Endothelial cell of umbilical vein (primary cell): Measurements from ENCODE around the gene NEK6. TPM values are rescaled to one million over a fixed set of nuclear protein-coding genes. Genes with fewer than 3 reads are reported as not detected.
A peak's percentile ranks its signal among the peaks of the same experiment; 100 is the strongest.

ENCODE experiments used
- BruUV-seq: library from RNA; stranded (reverse); fragments of 400-500 nt; replicated peaks from 2 replicates; lab custom pipeline; 2021; lab: Mats Ljungman, UMichigan
- CTCF ChIA-PET: fragments of 300-600, 350-600 bp; sonication (Branson Sonifier 250); formaldehyde crosslinking; loops from one replicate; lab custom pipeline; 2021; ENCODE audit warnings: antibody characterized with exemption, inconsistent platforms; lab: Charles Lee
- POLR2A ChIA-PET: fragments of 300-600, 350-600 bp; sonication (Branson Sonifier 250); formaldehyde crosslinking; loops from one replicate; lab custom pipeline; 2021; ENCODE audit warnings: antibody characterized with exemption, inconsistent platforms; lab: Charles Lee
- DNase-seq: peaks from one replicate; pipeline ENCODE4 v3.0.0-alpha.2; 2011; ENCODE audit warnings: low read depth, low spot score
- FAIRE-seq: peaks from 2 replicates; lab custom pipeline; 2011; peaks lifted over from hg19 to GRCh38; lab: Jason Lieb, UNC
- H2AFZ ChIP-seq: 2 replicates; pipeline ENCODE4 v1.6.0; 2012; ENCODE audit warnings: low read depth, low read length, control low read depth, inconsistent platforms
- H3K27ac ChIP-seq: 2 replicates; pipeline ENCODE4 v1.5.1; 2011; ENCODE audit warnings: low read depth, mild to moderate bottlenecking, control low read depth, low read length, moderate library complexity; ENCODE audit not compliant: insufficient read depth
- H3K27me3 ChIP-seq, 2 experiments: 2 replicates each; pipeline versions ENCODE4 v1.6.0 to v1.6.1; 2011; ENCODE audit warnings: low read length in 2 of 2, mixed read lengths in 1 of 2; ENCODE audit not compliant: control insufficient read depth in 2 of 2, insufficient read depth in 2 of 2
- H3K36me3 ChIP-seq, 2 experiments: 2 replicates in 1 of 2; 3 replicates in 1 of 2; pipeline ENCODE4 v1.5.1; 2011; ENCODE audit warnings: low read length in 2 of 2, mild to moderate bottlenecking in 1 of 2, moderate library complexity in 1 of 2; ENCODE audit not compliant: control insufficient read depth in 2 of 2, insufficient read depth in 2 of 2; ENCODE audit errors: extremely low read depth in 1 of 2
- H3K4me1 ChIP-seq: 3 replicates; pipeline ENCODE4 v1.5.1; 2011; ENCODE audit warnings: mild to moderate bottlenecking, low read length; ENCODE audit not compliant: control insufficient read depth, insufficient read depth; ENCODE audit errors: extremely low read depth
- H3K4me2 ChIP-seq: 2 replicates; pipeline ENCODE4 v1.6.1; 2011; ENCODE audit warnings: low read length, control low read depth, mixed read lengths; ENCODE audit not compliant: insufficient read depth
- H3K4me3 ChIP-seq, 3 experiments: fragments of 200-600 bp in 1 of 3; sonication (generic), shearing (Covaris generic) in 1 of 3; replicated peaks in 1 of 3; 2 replicates each; pipeline ENCODE4 v1.5.1; 2011 to 2016; ENCODE audit warnings: control low read depth in 3 of 3, low read length in 3 of 3, mild to moderate bottlenecking in 2 of 3, inconsistent platforms in 1 of 3, low read depth in 1 of 3, moderate library complexity in 1 of 3; ENCODE audit not compliant: insufficient read depth in 1 of 3
- H3K79me2 ChIP-seq: 2 replicates; pipeline ENCODE4 v1.6.0; 2012; ENCODE audit warnings: low read length, inconsistent platforms; ENCODE audit not compliant: control insufficient read depth, insufficient read depth
- H3K9ac ChIP-seq: replicated peaks from 2 replicates; pipeline ENCODE3; 2011; ENCODE audit warnings: low read length, control low read depth; ENCODE audit not compliant: insufficient read depth; ENCODE audit errors: extremely low read depth
- H3K9me1 ChIP-seq: replicated peaks from 3 replicates; pipeline ENCODE4 v1.6.0; 2011; ENCODE audit warnings: mild to moderate bottlenecking, low read length; ENCODE audit not compliant: control insufficient read depth, insufficient read depth; ENCODE audit errors: extremely low read depth
- H3K9me3 ChIP-seq: replicated peaks from 2 replicates; pipeline ENCODE4 v1.5.1; 2012; ENCODE audit warnings: low read length, inconsistent platforms; ENCODE audit not compliant: control insufficient read depth, insufficient read depth
- H4K20me1 ChIP-seq: replicated peaks from 2 replicates; pipeline ENCODE3; 2011; ENCODE audit warnings: mild to moderate bottlenecking, low read length; ENCODE audit not compliant: control insufficient read depth, insufficient read depth; ENCODE audit errors: extremely low read depth
- EZH2 ChIP-seq: IDR thresholded peaks from 2 replicates; pipeline ENCODE4 v1.6.1; 2012; ENCODE audit warnings: borderline replicate concordance, low read depth, mild to moderate bottlenecking, moderate library complexity, low read length, inconsistent platforms; ENCODE audit not compliant: severe bottlenecking
- FOS ChIP-seq: IDR thresholded peaks from 2 replicates; pipeline ENCODE4 v1.6.1; 2011; ENCODE audit warnings: mild to moderate bottlenecking, low read length, moderate library complexity, borderline replicate concordance; ENCODE audit not compliant: insufficient read depth
- GATA2 ChIP-seq: IDR thresholded peaks from 2 replicates; pipeline ENCODE4 v1.7.0; 2011; ENCODE audit warnings: low read depth, mild to moderate bottlenecking, moderate library complexity, mixed read lengths, low read length; ENCODE audit not compliant: insufficient read length, insufficient read depth
- JUN ChIP-seq: IDR thresholded peaks from 2 replicates; pipeline ENCODE4 v1.6.1; 2011; ENCODE audit warnings: borderline replicate concordance, low read depth; ENCODE audit not compliant: insufficient read length, insufficient read depth
- MAX ChIP-seq: IDR thresholded peaks from 2 replicates; pipeline ENCODE4 v1.6.1; 2011; ENCODE audit not compliant: insufficient read depth, insufficient read length
- MYC ChIP-seq: IDR thresholded peaks from one replicate; pipeline ENCODE4 v1.6.1; 2011; ENCODE audit warnings: mild to moderate bottlenecking, low read depth, low read length
- POLR2A ChIP-seq: IDR thresholded peaks from 2 replicates; pipeline ENCODE4 v1.6.1; 2012; ENCODE audit warnings: low read depth, mild to moderate bottlenecking, control low read depth, low read length
- POLR2AphosphoS5 ChIP-seq: IDR thresholded peaks from 2 replicates; pipeline ENCODE4 v1.6.1; 2012; ENCODE audit warnings: low read depth, mild to moderate bottlenecking, control low read depth, low read length, moderate library complexity; ENCODE audit not compliant: insufficient read depth
- dilution Hi-C: fragments of 300-500 bp; cut with MboI; formaldehyde crosslinking; loops from one replicate; pipeline ENCODE4 v1.15.0; 2019; ENCODE audit warnings: low sequenced_read_pairs; ENCODE audit not compliant: extremely low pct_ligation_motif_present
- intact Hi-C: fragments of 100-400 bp; cut with micrococcal nuclease; formaldehyde crosslinking; loops from one replicate; pipeline ENCODE4 v1.10.0; 2022
- polyA plus RNA-seq, 4 experiments: library from polyadenylated mRNA; depleted of rRNA in 3 of 4; stranded (reverse) in 3 of 4; unstranded in 1 of 4; fragments of >200 nt; gene quantifications; 2 replicates each; pipeline versions ENCODE4 v1.2.1 to v1.2.3, GENCODE V29; 2011 to 2012; ENCODE audit warnings: missing spikeins in 1 of 4
- total RNA-seq: library from RNA; stranded (reverse); gene quantifications from 2 replicates; pipeline ENCODE4 v1.2.3, GENCODE V29; 2021
- TF ChIP-seq, protein P1 (sequence below), 2 donors: IDR thresholded peaks; 1 replicate in 1 of 2; 2 replicates in 1 of 2; pipeline ENCODE4 v1.5.1; 2011; ENCODE audit warnings: low read length in 2 of 2, mild to moderate bottlenecking in 2 of 2, moderate library complexity in 2 of 2, control low read depth in 1 of 2, inconsistent platforms in 1 of 2, low read depth in 1 of 2; ENCODE audit not compliant: insufficient read depth in 1 of 2; ENCODE audit errors: extremely low read depth in 1 of 2

NEK6 gene
- total and polyA plus RNA-seq, 2 donors (not counting 3 experiments of a cell fraction or from before 2014, with no cell fraction given), result 64.3 to 67.1 TPM

GRCh38 chr9:124274738-124275137, 17.0 kb downstream of the NEK6 start:
- no peak overlapping the region for H3K4me2 ChIP-seq
- intact Hi-C loops (no loop called here), dilution Hi-C loops (no loop called here)
- peak; percentile 31 for FAIRE-seq
- no peaks in the 10 kb centered on the region for H3K9me1 ChIP-seq
- no peaks in the 10 kb centered on the region for H3K9me3 ChIP-seq
- BruUV-seq, result no TSS peak
- no peaks in the 10 kb centered on the region for H3K27me3 ChIP-seq
- no peak overlapping the region for H3K4me3 ChIP-seq
- POLR2A ChIA-PET, result no interaction called here
- no peaks in the 10 kb centered on the region for H4K20me1 ChIP-seq
- H3K9ac ChIP-seq, result no peak overlapping the region
- DNase-seq, result no peak
- no peak for TF ChIP-seq JUN
- TF ChIP-seq, protein P1, sequence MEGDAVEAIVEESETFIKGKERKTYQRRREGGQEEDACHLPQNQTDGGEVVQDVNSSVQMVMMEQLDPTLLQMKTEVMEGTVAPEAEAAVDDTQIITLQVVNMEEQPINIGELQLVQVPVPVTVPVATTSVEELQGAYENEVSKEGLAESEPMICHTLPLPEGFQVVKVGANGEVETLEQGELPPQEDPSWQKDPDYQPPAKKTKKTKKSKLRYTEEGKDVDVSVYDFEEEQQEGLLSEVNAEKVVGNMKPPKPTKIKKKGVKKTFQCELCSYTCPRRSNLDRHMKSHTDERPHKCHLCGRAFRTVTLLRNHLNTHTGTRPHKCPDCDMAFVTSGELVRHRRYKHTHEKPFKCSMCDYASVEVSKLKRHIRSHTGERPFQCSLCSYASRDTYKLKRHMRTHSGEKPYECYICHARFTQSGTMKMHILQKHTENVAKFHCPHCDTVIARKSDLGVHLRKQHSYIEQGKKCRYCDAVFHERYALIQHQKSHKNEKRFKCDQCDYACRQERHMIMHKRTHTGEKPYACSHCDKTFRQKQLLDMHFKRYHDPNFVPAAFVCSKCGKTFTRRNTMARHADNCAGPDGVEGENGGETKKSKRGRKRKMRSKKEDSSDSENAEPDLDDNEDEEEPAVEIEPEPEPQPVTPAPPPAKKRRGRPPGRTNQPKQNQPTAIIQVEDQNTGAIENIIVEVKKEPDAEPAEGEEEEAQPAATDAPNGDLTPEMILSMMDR (IDR thresholded peaks at IDR 0.05; ENCODE audit: extremely low read depth in 1 of 2, insufficient read depth in 1 of 2, low read depth in 1 of 2, low read length in 2 of 2), result no peak
- no peak for TF ChIP-seq FOS
- H3K79me2 ChIP-seq, result peaks cover 95% of the 10 kb centered on the region
- no peak overlapping the region for H2AFZ ChIP-seq
- CTCF ChIA-PET, result interaction anchor here (0.7 kb wide), 1 partner anchor 8 kb away, joined by 4 read pairs; no protein-coding TSS in a partner anchor
- peaks cover 0 to 3% of the 10 kb centered on the region in 2 experiments for H3K36me3 ChIP-seq
- peaks cover 36% of the 10 kb centered on the region for H3K4me1 ChIP-seq
- H3K27ac ChIP-seq, result no peak overlapping the region

DNA sequence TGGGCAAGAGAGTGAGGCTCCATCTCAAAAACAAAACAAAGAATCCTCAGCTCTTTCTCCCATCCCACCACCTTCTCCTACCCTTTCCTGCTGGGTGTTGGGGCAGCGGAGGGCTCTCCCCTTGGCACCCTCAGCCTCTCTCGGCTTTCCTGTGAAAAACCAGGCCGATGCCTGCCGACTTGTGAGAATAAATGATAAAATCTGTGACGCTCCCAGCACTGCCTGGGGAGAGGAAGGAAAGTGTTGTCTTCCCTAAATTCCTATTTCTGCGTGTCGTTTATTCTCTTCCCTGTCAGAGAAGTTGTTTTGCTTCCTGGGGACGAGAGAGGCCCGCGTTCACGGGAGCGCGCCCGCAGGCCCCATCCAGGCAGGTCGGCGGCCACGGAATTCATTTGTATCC, 19.7 kb downstream of the NEK6 start:
- Histone ChIP-seq H3K4me2 (no peak overlapping the region), H3K36me3 (no peaks in the 10 kb centered on the region), H3K9ac (no peak overlapping the region), H3K4me3 (no peak overlapping the region), H3K9me3 (no peaks in the 10 kb centered on the region), H3K79me2 (peaks cover 92% of the 10 kb centered on the region), H3K27me3 (no peaks in the 10 kb centered on the region), H3K4me1 (peaks cover 44% of the 10 kb centered on the region), H3K9me1 (no peaks in the 10 kb centered on the region), H2AFZ (no peak overlapping the region), H4K20me1 (no peaks in the 10 kb centered on the region), H3K27ac (no peak overlapping the region)
- intact Hi-C loops (no loop called here), dilution Hi-C loops (no loop called here)
- POLR2A ChIA-PET, result no interaction called here
- no peak for TF ChIP-seq GATA2
- TF ChIP-seq EZH2, result no peak
- TF ChIP-seq MAX, result no peak
- TF ChIP-seq JUN, result no peak
- TF ChIP-seq, protein P1 (IDR thresholded peaks at IDR 0.05; ENCODE audit: extremely low read depth in 1 of 2, insufficient read depth in 1 of 2, low read depth in 1 of 2, low read length in 2 of 2), result no peak
- no peak for TF ChIP-seq POLR2A
- no peak for TF ChIP-seq POLR2AphosphoS5
- TF ChIP-seq MYC, result no peak
- TF ChIP-seq FOS, result no peak
- DNase-seq (no peak), FAIRE-seq (no peak)
- CTCF ChIA-PET, result interaction anchor here (0.8 kb wide), 1 partner anchor 10 kb away, joined by 3 read pairs; no protein-coding TSS in a partner anchor
- no TSS peak for BruUV-seq
